Neural cell (in vitro differentiated cells): ENCODE results near the gene SBNO2. TPM values are rescaled to one million over a fixed set of nuclear protein-coding genes. Genes with fewer than 3 reads are reported as not detected.
"Not testable (repeated sequence)": the region's sequence is repeated elsewhere in the genome, so short reads cannot be mapped to it uniquely, and the experiment has no call there.

Experiments used
- H2AFZ ChIP-seq: fragments of 200-600, 300-800 bp; sonication (generic), shearing (Covaris generic); 2 replicates; pipeline ENCODE4 v1.6.0; 2014; ENCODE audit warnings: low read depth, mild to moderate bottlenecking, antibody characterized with exemption, low read length, moderate library complexity
- H3F3A ChIP-seq: fragments of 200-600 bp; shearing (Covaris generic); 2 replicates; pipeline ENCODE4 v1.6.1; 2016; ENCODE audit warnings: mild to moderate bottlenecking, moderate library complexity, mixed read lengths, antibody characterized with exemption, low read length; ENCODE audit not compliant: insufficient read depth, poor library complexity, severe bottlenecking
- H3K27ac ChIP-seq: fragments of 200-600, 300-800 bp; sonication (generic), shearing (Covaris generic); 2 replicates; pipeline ENCODE4 v1.5.1; 2014; ENCODE audit warnings: mild to moderate bottlenecking, low read length, moderate library complexity
- H3K27me3 ChIP-seq: fragments of 300-800, 200-600 bp; sonication (generic), shearing (Covaris generic); 2 replicates; pipeline ENCODE4 v1.6.0; 2014; ENCODE audit warnings: mild to moderate bottlenecking, low read depth, low read length, moderate library complexity; ENCODE audit not compliant: insufficient read depth
- H3K36me3 ChIP-seq: fragments of 300-800, 200-600 bp; sonication (generic), shearing (Covaris generic); 2 replicates; pipeline ENCODE4 v1.5.1; 2014; ENCODE audit warnings: mild to moderate bottlenecking, antibody characterized with exemption, low read length, moderate library complexity; ENCODE audit not compliant: insufficient read depth
- H3K4me2 ChIP-seq: fragments of 300-800, 200-600 bp; sonication (generic), shearing (Covaris generic); 2 replicates; pipeline ENCODE4 v1.6.0; 2014; ENCODE audit warnings: mild to moderate bottlenecking, low read length
- H3K4me3 ChIP-seq: fragments of 300-800, 200-600 bp; sonication (generic), shearing (Covaris generic); 2 replicates; pipeline ENCODE4 v1.5.1; 2014; ENCODE audit warnings: mild to moderate bottlenecking, low read length, moderate library complexity
- H3K79me2 ChIP-seq: fragments of 200-600 bp; shearing (Covaris generic); replicated peaks from 2 replicates; pipeline ENCODE4 v1.6.0; 2014; ENCODE audit warnings: mild to moderate bottlenecking, low read length, moderate library complexity; ENCODE audit not compliant: insufficient read depth
- H3K9ac ChIP-seq: fragments of 300-800, 200-600 bp; sonication (generic), shearing (Covaris generic); 2 replicates; pipeline ENCODE4 v1.6.1; 2016; ENCODE audit warnings: mild to moderate bottlenecking, low read length, mixed read lengths
- H3K9me2 ChIP-seq: fragments of 200-600 bp; shearing (Covaris generic); 2 replicates; pipeline ENCODE4 v1.6.1; 2016; ENCODE audit warnings: mild to moderate bottlenecking, low read length, mixed read lengths; ENCODE audit not compliant: insufficient read depth
- H3K9me3 ChIP-seq: fragments of 200-600, 300-800 bp; sonication (generic), shearing (Covaris generic); 2 replicates; pipeline ENCODE4 v1.6.1; 2016; ENCODE audit warnings: mild to moderate bottlenecking, mixed run types, low read length, moderate library complexity, mixed read lengths
- H4K20me1 ChIP-seq: fragments of 200-600 bp; shearing (Covaris generic); 2 replicates; pipeline ENCODE4 v1.6.1; 2016; ENCODE audit warnings: mild to moderate bottlenecking, mixed run types; ENCODE audit not compliant: insufficient read depth
- EP300 ChIP-seq: fragments of 450-650 bp; conservative IDR thresholded peaks from 2 replicates; pipeline ENCODE4 v1.6.1; 2014; ENCODE audit warnings: antibody characterized with exemption, mild to moderate bottlenecking, moderate library complexity; ENCODE audit not compliant: poor library complexity, severe bottlenecking
- EZH2 ChIP-seq: fragments of 200-600, 300-800 bp; shearing (Covaris generic), sonication (generic); IDR thresholded peaks from 2 replicates; pipeline ENCODE4 v1.6.1; 2014; ENCODE audit warnings: antibody characterized with exemption, low read length, borderline replicate concordance, mild to moderate bottlenecking; ENCODE audit not compliant: insufficient read depth, poor library complexity, severe bottlenecking
- MXI1 ChIP-seq: fragments of 450-650 bp; conservative IDR thresholded peaks from 2 replicates; pipeline ENCODE4 v1.6.1; 2014; ENCODE audit warnings: antibody characterized with exemption, mild to moderate bottlenecking; ENCODE audit not compliant: poor library complexity, severe bottlenecking
- POLR2AphosphoS5 ChIP-seq: IDR thresholded peaks from 2 replicates; pipeline ENCODE4 v1.6.1; 2012
- RAD21 ChIP-seq: fragments of 450-650 bp; conservative IDR thresholded peaks from 2 replicates; pipeline ENCODE4 v1.6.1; 2014; ENCODE audit warnings: antibody characterized with exemption, mild to moderate bottlenecking, moderate library complexity
- TAF1 ChIP-seq: IDR thresholded peaks from 2 replicates; pipeline ENCODE4 v1.6.1; 2012; ENCODE audit warnings: low read depth
- polyA plus RNA-seq: library from polyadenylated mRNA; depleted of rRNA; stranded (reverse); fragments of >200 nt; gene quantifications from 2 replicates; pipeline ENCODE4 v1.2.3, GENCODE V29; 2014
- TF ChIP-seq, protein P1 (sequence below): IDR thresholded peaks from 2 replicates; pipeline ENCODE4 v1.6.1; 2012; ENCODE audit warnings: borderline replicate concordance
- TF ChIP-seq, protein P2 (sequence below): fragments of 450-650 bp; IDR thresholded peaks from 2 replicates; pipeline ENCODE4 v1.5.1; 2014; ENCODE audit warnings: antibody characterized with exemption, mild to moderate bottlenecking, moderate library complexity; ENCODE audit not compliant: poor library complexity, severe bottlenecking

The SBNO2 gene
- polyA plus RNA-seq, 1 donor from 2014 or later: 4.8 TPM

DNA sequence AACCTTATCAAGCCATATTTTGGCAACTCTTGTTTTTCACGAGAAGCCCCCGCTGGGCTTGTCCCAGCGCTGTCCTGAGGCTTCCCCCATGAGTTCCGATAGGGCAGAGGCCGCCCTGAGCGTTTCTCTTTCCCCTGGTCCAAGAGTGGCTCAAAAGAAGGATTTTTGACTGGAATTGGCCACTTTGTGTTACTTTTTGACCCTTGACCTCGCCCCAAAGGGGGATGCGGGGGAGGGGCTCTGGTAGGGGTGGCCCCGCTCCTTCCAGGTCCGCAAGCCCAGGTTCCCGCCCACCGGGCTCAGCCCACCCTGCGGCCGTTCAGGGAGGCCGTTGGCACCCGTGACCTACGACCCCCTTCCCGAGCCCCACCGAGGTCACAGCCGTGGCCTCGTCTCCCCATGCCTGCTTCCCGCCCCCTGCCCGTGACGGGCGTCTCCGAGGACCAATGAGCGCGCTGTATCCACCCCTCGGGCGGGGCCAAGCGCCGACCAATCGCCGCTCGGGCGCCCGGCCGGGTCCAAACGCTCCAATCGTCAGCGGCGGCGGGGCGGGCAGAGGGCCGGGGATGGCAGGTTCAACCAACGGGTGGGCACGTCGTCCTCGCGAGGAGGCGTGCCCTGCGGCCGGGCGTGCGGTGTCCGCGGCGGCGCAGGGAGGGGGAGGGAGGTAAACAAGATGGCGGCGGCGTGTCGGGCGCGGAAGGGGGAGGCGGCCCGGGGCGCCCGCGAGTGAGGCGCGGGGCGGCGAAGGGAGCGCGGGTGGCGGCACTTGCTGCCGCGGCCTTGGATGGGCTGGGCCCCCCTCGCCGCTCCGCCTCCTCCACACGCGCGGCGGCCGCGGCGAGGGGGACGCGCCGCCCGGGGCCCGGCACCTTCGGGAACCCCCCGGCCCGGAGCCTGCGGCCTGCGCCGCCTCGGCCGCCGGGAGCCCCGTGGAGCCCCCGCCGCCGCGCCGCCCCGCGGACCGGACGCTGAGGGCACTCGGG lies 31.3 kb upstream of the SBNO2 start, which contains the start of gene STK11:
Gene STK11 (plus strand): TSS at position 665 of the 986 bp plus-strand sequence. CDS start 1,136 bp downstream, outside the sequence.
- Histone ChIP-seq H3K9me2 (no peaks in the 10 kb centered on the region), H3K27ac (no peak within 1 kb of the TSS), H3K4me3 (peak within 1 kb of the TSS; percentile 94), H4K20me1 (peaks cover 11% of the 10 kb centered on the region), H3K9me3 (no peaks in the 10 kb centered on the region), H3K9ac (peak within 1 kb of the TSS; percentile 74), H3F3A (no peaks in the 10 kb centered on the region), H3K36me3 (no peaks in the 10 kb centered on the region), H3K4me2 (peak within 1 kb of the TSS; percentile 68), H3K79me2 (peaks cover 33% of the 10 kb centered on the region), H2AFZ (no peak within 1 kb of the TSS), H3K27me3 (no peaks in the 10 kb centered on the region)
- TF ChIP-seq TAF1 (peak; percentile 81), POLR2AphosphoS5 (peak; percentile 87), MXI1 (peak; percentile 74), RAD21 (no peak), EP300 (peak; percentile 22), EZH2 (no peak)
- TF ChIP-seq, protein P1, sequence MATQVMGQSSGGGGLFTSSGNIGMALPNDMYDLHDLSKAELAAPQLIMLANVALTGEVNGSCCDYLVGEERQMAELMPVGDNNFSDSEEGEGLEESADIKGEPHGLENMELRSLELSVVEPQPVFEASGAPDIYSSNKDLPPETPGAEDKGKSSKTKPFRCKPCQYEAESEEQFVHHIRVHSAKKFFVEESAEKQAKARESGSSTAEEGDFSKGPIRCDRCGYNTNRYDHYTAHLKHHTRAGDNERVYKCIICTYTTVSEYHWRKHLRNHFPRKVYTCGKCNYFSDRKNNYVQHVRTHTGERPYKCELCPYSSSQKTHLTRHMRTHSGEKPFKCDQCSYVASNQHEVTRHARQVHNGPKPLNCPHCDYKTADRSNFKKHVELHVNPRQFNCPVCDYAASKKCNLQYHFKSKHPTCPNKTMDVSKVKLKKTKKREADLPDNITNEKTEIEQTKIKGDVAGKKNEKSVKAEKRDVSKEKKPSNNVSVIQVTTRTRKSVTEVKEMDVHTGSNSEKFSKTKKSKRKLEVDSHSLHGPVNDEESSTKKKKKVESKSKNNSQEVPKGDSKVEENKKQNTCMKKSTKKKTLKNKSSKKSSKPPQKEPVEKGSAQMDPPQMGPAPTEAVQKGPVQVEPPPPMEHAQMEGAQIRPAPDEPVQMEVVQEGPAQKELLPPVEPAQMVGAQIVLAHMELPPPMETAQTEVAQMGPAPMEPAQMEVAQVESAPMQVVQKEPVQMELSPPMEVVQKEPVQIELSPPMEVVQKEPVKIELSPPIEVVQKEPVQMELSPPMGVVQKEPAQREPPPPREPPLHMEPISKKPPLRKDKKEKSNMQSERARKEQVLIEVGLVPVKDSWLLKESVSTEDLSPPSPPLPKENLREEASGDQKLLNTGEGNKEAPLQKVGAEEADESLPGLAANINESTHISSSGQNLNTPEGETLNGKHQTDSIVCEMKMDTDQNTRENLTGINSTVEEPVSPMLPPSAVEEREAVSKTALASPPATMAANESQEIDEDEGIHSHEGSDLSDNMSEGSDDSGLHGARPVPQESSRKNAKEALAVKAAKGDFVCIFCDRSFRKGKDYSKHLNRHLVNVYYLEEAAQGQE: peak; percentile 30
- TF ChIP-seq, protein P2, sequence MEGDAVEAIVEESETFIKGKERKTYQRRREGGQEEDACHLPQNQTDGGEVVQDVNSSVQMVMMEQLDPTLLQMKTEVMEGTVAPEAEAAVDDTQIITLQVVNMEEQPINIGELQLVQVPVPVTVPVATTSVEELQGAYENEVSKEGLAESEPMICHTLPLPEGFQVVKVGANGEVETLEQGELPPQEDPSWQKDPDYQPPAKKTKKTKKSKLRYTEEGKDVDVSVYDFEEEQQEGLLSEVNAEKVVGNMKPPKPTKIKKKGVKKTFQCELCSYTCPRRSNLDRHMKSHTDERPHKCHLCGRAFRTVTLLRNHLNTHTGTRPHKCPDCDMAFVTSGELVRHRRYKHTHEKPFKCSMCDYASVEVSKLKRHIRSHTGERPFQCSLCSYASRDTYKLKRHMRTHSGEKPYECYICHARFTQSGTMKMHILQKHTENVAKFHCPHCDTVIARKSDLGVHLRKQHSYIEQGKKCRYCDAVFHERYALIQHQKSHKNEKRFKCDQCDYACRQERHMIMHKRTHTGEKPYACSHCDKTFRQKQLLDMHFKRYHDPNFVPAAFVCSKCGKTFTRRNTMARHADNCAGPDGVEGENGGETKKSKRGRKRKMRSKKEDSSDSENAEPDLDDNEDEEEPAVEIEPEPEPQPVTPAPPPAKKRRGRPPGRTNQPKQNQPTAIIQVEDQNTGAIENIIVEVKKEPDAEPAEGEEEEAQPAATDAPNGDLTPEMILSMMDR: no peak

GRCh38 chr19:1200614-1201013 lies 26.5 kb upstream of the SBNO2 start:
- not testable (repeated sequence) for H3K4me2 ChIP-seq, H3K27me3 ChIP-seq, H3F3A ChIP-seq, H3K9me2 ChIP-seq, H3K9me3 ChIP-seq, H3K36me3 ChIP-seq, H2AFZ ChIP-seq, H3K27ac ChIP-seq, H3K79me2 ChIP-seq, H3K9ac ChIP-seq, H3K4me3 ChIP-seq, H4K20me1 ChIP-seq
